Fibroblast of peridontal ligament (primary cell): ENCODE data around the gene SBK2.
"Not testable (repeated sequence)": the region's sequence is repeated elsewhere in the genome, so short reads cannot be mapped to it uniquely, and the experiment has no call there.

ENCODE experiments used
- DNase-seq: peaks from one replicate; pipeline ENCODE4 v3.0.0-alpha.2; 2010; ENCODE audit errors: extremely low read depth

Gene SBK2

GRCh38 chr19:55535965-55536350, 975 bp downstream of the SBK2 start:
- no peak for DNase-seq

GRCh38 chr19:55535173-55535964, 1.6 kb downstream of the SBK2 start:
- no peak for DNase-seq

- not testable (repeated sequence) for DNase-seq
These were observed 2.7 kb downstream of the SBK2 start for GRCh38 chr19:55534280-55534679.

GRCh38 chr19:55530996-55531395, 5.9 kb downstream of the SBK2 start:
- DNase-seq = no peak

- DNase-seq = no peak
These were observed 7.2 kb downstream of the SBK2 start for GRCh38 chr19:55529636-55530234.

GRCh38 chr19:55528030-55528803, 8.7 kb downstream of the SBK2 start:
- no peak for DNase-seq

- DNase-seq = no peak
These were observed 9.5 kb downstream of the SBK2 start for GRCh38 chr19:55527197-55528029.

GRCh38 chr19:55526216-55527196, 10.4 kb downstream of the SBK2 start:
- peak; percentile 50 for DNase-seq

GRCh38 chr19:55525289-55526101, 11.4 kb downstream of the SBK2 start:
- DNase-seq = no peak

- DNase-seq = no peak
These were observed 16.1 kb downstream of the SBK2 start for GRCh38 chr19:55520691-55521292.

- peak; percentile 70 for DNase-seq
These were observed 17.3 kb downstream of the SBK2 start for GRCh38 chr19:55519451-55520311.

- peak; percentile 88 for DNase-seq
These were observed 19.9 kb downstream of the SBK2 start for GRCh38 chr19:55516878-55517620.

GRCh38 chr19:55508120-55508519, 28.8 kb downstream of the SBK2 start:
- DNase-seq = no peak

- DNase-seq = no peak
These were observed 32.0 kb downstream of the SBK2 start for GRCh38 chr19:55504981-55505380.

- no peak for DNase-seq
These were observed 32.7 kb downstream of the SBK2 start for GRCh38 chr19:55504252-55504603.

- peak; percentile 87 for DNase-seq
These were observed 33.3 kb downstream of the SBK2 start for GRCh38 chr19:55503502-55504251.

- DNase-seq = no peak
These were observed 33.8 kb downstream of the SBK2 start for GRCh38 chr19:55503157-55503501.
